SJSA1 (cell line): Measurements from ENCODE around the gene FANCI. TPM values are rescaled to one million over a fixed set of nuclear protein-coding genes. Genes with fewer than 3 reads are reported as not detected.
"Not testable (repeated sequence)": the region's sequence is repeated elsewhere in the genome, so short reads cannot be mapped to it uniquely, and the experiment has no call there.

Experiments
- DNase-seq, 2 experiments: peaks; one replicate each; pipeline ENCODE4 v3.0.0-alpha.2; 2015 to 2020; ENCODE audit warnings: low spot score in 2 of 2, low read depth in 1 of 2
- H3K27ac ChIP-seq: fragments of 250-450 bp; sonication (Bioruptor Pico); 2 replicates; pipeline ENCODE4 v1.5.1; 2020; ENCODE audit warnings: mild to moderate bottlenecking, moderate library complexity
- H3K27me3 ChIP-seq: fragments of 250-450 bp; sonication (Bioruptor Pico); replicated peaks from 2 replicates; pipeline ENCODE4 v1.5.1; 2020; ENCODE audit warnings: mild to moderate bottlenecking, moderate library complexity
- H3K36me3 ChIP-seq: fragments of 250-450 bp; sonication (Bioruptor Pico); 2 replicates; pipeline ENCODE4 v1.5.1; 2020; ENCODE audit warnings: mild to moderate bottlenecking
- H3K4me1 ChIP-seq: fragments of 250-450 bp; sonication (Bioruptor Pico); replicated peaks from 2 replicates; pipeline ENCODE4 v1.6.1; 2021; ENCODE audit warnings: mild to moderate bottlenecking
- H3K4me3 ChIP-seq: fragments of 250-450 bp; sonication (Bioruptor Pico); 2 replicates; pipeline ENCODE4 v1.5.1; 2020; ENCODE audit warnings: mild to moderate bottlenecking
- H3K9me3 ChIP-seq: fragments of 250-450 bp; sonication (Bioruptor Pico); replicated peaks from 2 replicates; pipeline ENCODE4 v1.5.1; 2020; ENCODE audit warnings: mild to moderate bottlenecking
- total RNA-seq: library from RNA; depleted of rRNA; stranded (reverse); fragments of >200 nt; shearing (Covaris generic); gene quantifications from 2 replicates; pipeline ENCODE4 v1.2.3, GENCODE V29; 2014

Gene FANCI
- total RNA-seq, 1 experiment from 2014 or later: 138 TPM

DNA sequence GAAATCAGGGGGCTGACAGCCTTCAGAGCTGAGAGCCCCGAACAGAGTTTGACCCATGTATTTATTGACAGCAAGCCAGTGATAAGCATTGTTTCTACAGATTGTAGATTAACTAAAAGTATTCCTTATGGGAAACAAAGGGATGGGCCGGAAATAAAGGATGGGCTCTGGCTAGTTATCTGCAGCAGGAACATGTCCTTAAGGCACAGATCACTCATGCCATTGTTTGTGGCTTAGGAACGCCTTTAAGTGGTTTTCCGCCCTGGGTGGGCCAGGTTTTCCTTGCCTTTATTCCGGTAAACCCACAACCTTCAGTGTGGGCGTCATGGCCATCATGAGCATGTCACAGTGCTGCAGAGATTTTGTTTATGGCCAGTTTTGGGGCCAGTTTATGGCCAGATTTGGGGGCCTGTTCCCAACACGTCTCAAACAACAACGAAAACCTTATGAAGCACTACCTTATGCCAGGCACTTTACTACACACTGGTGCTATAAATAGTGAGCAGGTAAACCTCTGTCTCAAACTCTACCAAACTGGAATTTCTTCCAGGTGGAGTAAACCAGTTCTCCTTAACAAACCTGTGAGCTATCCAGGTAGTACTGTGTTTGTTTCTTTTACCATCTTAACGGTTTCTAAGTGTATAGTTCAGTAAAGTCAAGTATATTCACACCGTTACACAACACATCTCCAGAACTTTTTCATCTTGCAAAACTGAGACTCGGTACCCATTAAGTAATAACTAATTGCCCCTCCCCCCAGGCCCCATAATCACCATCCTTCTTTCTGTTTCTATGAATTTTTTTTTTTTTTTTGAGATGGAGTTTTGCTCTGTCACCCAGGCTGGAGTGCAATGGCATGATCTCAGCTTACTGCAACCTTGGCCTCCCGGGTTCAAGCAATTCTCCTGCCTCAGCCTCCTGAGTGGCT is 3.6 kb upstream of the FANCI start:
- peaks cover 11% of the 10 kb centered on the region for H3K4me1 ChIP-seq
- not testable (repeated sequence) for H3K27me3 ChIP-seq, DNase-seq, H3K4me3 ChIP-seq, H3K36me3 ChIP-seq, H3K27ac ChIP-seq, H3K9me3 ChIP-seq

DNA sequence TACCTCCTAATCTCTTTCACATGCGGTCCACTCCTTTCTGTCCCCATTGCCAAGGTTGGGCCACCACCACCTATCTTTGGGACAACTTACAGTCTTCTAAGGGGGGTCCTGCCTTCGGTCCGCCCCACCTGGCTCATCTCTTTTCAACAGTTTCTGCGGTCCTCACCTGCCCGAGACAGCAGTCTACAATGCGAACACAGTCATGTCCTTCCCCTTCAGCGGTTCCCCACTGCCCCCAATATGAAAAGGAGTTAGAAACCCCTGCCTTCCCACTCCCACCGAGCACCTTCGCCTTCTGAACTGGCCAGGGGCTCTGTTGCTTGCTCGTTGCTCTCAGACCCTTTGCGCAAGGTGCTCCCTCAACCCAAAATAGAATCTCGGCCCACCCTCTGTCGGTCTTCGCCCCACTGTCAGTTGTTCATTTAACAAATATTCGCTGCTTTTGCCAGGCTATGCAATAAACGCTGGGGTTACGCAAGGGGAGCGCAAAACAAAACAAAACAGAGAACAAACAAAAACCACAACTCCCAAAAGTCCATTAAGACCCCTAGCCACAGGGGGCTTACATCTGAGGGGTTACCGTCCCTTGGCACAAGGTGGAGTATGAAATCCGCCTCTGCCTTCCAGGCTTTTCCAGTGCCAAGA is 611 bp upstream of the FANCI start:
- no peaks in the 10 kb centered on the region for H3K27me3 ChIP-seq
- no peak for DNase-seq
- peak overlapping the region; percentile 62 for H3K4me3 ChIP-seq
- no peak overlapping the region for H3K27ac ChIP-seq
- 0 out of 2 replicates have a peak, but pooled peaks cover 5% of the 10 kb centered on the region for H3K9me3 ChIP-seq
- peaks cover 17% of the 10 kb centered on the region for H3K4me1 ChIP-seq
- peaks cover 27% of the 10 kb centered on the region for H3K36me3 ChIP-seq

- H3K9me3 ChIP-seq: 0 out of 2 replicates have a peak, but pooled peaks cover 5% of the 10 kb centered on the region
- peak overlapping the region; percentile 44 for H3K27ac ChIP-seq
- no peaks in the 10 kb centered on the region for H3K27me3 ChIP-seq
- no peak for DNase-seq
- peak overlapping the region; percentile 62 for H3K4me3 ChIP-seq
- peaks cover 40% of the 10 kb centered on the region for H3K36me3 ChIP-seq
- H3K4me1 ChIP-seq: peaks cover 17% of the 10 kb centered on the region
Observed at GRCh38 chr15:89244574-89244903, 760 bp downstream of the FANCI start.

- H3K4me1 ChIP-seq: peaks cover 17% of the 10 kb centered on the region
- H3K27ac ChIP-seq: no peak overlapping the region
- DNase-seq: no peak
- no peaks in the 10 kb centered on the region for H3K27me3 ChIP-seq
- H3K4me3 ChIP-seq: no peak overlapping the region
- peaks cover 61% of the 10 kb centered on the region for H3K36me3 ChIP-seq
- H3K9me3 ChIP-seq: no peaks in the 10 kb centered on the region
Observed at GRCh38 chr15:89247446-89247845, 3.7 kb downstream of the FANCI start.

DNA sequence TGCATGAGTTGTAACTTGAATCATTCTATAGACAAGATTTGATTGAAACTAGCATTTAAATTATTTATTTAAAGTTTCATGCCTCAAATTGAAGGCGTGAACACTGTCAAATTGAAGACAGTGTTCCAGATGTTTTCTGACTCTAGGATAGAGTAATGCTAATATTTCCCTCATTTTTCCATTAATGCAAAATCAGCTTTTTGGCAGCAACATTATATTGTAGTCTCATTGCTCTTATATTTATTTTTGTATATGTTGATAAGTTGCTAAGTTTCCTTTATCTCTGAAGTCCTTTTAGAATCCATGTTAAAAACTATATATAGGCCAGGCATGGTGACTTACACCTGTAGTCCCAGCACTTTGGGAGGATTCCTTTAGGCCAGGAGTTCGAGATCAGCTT is 4.8 kb downstream of the FANCI start:
- no peak for DNase-seq
- Histone ChIP-seq H3K4me1 (peaks cover 11% of the 10 kb centered on the region), H3K9me3 (no peaks in the 10 kb centered on the region), H3K27me3 (no peaks in the 10 kb centered on the region), H3K4me3 (no peak overlapping the region), H3K36me3 (peaks cover 68% of the 10 kb centered on the region), H3K27ac (no peak overlapping the region)

DNA sequence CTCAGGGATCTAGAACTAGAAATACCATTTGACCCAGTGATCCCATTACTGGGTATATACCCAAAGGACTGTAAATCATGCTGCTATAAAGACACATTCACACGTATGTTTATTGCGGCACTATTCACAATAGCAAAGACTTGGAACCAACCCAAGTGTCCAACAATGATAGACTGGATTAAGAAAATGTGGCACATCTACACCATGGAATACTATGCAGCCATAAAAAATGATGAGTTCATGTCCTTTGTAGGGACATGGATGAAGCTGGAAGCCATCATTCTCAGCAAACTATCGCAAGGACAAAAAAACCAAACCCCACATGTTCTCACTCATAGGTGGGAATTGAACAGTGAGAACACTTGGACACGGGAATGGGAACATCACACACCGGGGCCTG is 6.4 kb downstream of the FANCI start:
- H3K9me3 ChIP-seq, H3K4me3 ChIP-seq, H3K27ac ChIP-seq, DNase-seq, H3K27me3 ChIP-seq, H3K4me1 ChIP-seq: not testable (repeated sequence)
- peaks cover 79% of the 10 kb centered on the region for H3K36me3 ChIP-seq

DNA sequence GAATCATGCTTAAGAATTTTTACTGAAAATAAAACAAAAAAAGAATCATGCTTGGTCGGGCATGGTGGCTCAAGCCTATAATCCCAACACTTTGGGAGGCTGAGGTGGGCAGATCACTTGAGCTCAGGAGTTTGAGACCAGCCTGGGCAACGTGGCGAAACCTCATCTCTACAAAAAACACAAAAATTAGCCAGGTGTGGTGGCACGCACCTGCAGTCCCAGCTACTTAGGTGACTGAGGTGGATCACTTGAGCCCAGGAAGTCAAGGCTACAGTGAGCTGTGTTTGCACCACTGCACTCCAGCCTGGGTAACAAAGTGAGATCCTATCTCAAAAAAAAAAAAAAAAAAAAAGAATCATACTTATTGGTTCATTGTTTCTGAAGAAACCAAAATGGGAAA is 33.5 kb downstream of the FANCI start:
- not testable (repeated sequence) for H3K27ac ChIP-seq
- H3K36me3 ChIP-seq: peaks cover 81% of the 10 kb centered on the region

GRCh38 chr15:89278307-89278706 is 34.5 kb downstream of the FANCI start:
- no peaks in the 10 kb centered on the region for H3K4me1 ChIP-seq
- no peak for DNase-seq
- H3K36me3 ChIP-seq: peaks cover 87% of the 10 kb centered on the region
- H3K27me3 ChIP-seq: no peaks in the 10 kb centered on the region; the same call in 1 of the 2 replicates
- no peak overlapping the region for H3K27ac ChIP-seq
- no peak overlapping the region for H3K4me3 ChIP-seq
- H3K9me3 ChIP-seq: no peaks in the 10 kb centered on the region

More for the DNA sequence above, 33.5 kb downstream of the FANCI start:
- not testable (repeated sequence) for DNase-seq, H3K4me3 ChIP-seq, H3K4me1 ChIP-seq, H3K27me3 ChIP-seq, H3K9me3 ChIP-seq

DNA sequence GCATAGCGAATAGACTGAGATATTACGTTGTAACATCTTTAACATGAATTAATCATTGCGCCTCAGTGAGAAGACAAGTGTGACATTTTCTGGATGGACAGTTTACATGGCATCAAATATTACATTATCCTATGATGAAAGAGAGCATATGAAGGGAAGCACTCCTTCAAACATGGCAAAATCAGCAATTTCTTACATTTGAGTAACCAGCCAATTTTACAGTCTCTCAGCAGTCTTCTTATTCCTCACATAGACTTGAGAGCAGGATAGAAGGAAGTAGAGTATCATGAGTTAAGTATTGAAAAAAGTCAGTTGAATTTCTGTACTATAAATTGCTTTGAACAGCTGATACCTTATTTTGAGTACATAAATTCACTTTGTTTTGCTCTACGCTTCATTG is 38.9 kb downstream of the FANCI start:
- DNase-seq: no peak
- peaks cover 88% of the 10 kb centered on the region for H3K36me3 ChIP-seq
- no peak overlapping the region for H3K4me3 ChIP-seq
- no peaks in the 10 kb centered on the region for H3K4me1 ChIP-seq
- no peaks in the 10 kb centered on the region; the same call in 1 of the 2 replicates for H3K27me3 ChIP-seq
- H3K27ac ChIP-seq: no peak overlapping the region
- no peaks in the 10 kb centered on the region for H3K9me3 ChIP-seq

DNA sequence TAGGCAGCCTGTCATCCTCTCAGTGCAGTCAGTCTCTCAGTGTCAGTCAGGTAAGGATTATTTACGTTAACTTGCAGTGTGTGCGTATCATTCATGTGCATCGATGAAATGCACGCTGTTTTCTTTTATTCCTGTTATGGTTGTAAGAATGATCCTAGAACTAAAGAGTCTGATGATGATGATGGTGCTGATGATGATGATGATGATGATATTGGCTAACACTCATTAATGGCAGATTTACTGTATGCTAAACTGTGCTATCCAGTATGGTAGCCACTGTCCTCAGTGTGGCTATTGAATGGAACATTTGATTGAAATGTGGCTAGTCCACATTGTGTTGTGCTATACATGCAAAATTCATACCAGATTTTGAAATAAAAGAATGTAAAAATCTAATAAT is 39.4 kb downstream of the FANCI start:
- H3K4me3 ChIP-seq: no peak overlapping the region
- no peak overlapping the region for H3K27ac ChIP-seq
- H3K27me3 ChIP-seq: no peaks in the 10 kb centered on the region; the same call in 1 of the 2 replicates
- no peak for DNase-seq
- peaks cover 89% of the 10 kb centered on the region for H3K36me3 ChIP-seq
- no peaks in the 10 kb centered on the region for H3K4me1 ChIP-seq
- H3K9me3 ChIP-seq: no peaks in the 10 kb centered on the region

- Histone ChIP-seq H3K27me3 (no peaks in the 10 kb centered on the region), H3K4me1 (no peaks in the 10 kb centered on the region), H3K9me3 (no peaks in the 10 kb centered on the region), H3K4me3 (no peak overlapping the region), H3K36me3 (peaks cover 73% of the 10 kb centered on the region), H3K27ac (no peak overlapping the region)
- no peak for DNase-seq
Observed at GRCh38 chr15:89291934-89292438, 48.2 kb downstream of the FANCI start.

- DNase-seq: no peak
- Histone ChIP-seq H3K4me3 (no peak overlapping the region), H3K36me3 (peaks cover 64% of the 10 kb centered on the region), H3K9me3 (no peaks in the 10 kb centered on the region), H3K27me3 (no peaks in the 10 kb centered on the region), H3K4me1 (no peaks in the 10 kb centered on the region), H3K27ac (no peak overlapping the region)
Observed at GRCh38 chr15:89293012-89293411, 49.2 kb downstream of the FANCI start.

DNA sequence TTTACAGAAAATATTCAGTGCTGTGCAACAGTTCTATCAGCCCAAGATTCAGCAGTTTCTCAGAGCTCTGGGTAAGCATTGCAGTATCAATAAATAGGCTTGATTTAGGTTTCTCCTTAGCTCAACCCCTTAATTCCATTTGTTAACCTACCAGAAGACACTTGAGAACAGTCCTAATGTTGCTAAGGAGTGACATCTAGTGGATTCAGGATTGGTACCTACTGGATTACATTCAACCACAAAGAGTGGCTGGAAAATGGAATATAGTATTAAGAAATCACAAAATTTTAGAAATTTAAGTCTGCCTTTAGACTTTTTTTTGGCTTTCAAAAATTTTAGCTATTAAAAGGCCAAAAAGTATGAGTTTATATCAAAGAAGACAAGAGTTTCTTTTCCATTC is 56.1 kb downstream of the FANCI start:
- H3K36me3 ChIP-seq: peaks cover 62% of the 10 kb centered on the region
- H3K4me1 ChIP-seq: no peaks in the 10 kb centered on the region
- H3K27me3 ChIP-seq: no peaks in the 10 kb centered on the region
- H3K9me3 ChIP-seq: no peaks in the 10 kb centered on the region
- H3K27ac ChIP-seq: no peak overlapping the region
- no peak overlapping the region for H3K4me3 ChIP-seq
- no peak for DNase-seq
